CD4-positive, CD25-positive, alpha-beta regulatory T cell (primary cell): ENCODE data around the gene GALK1. TPM values are rescaled to one million over a fixed set of nuclear protein-coding genes. Genes with fewer than 3 reads are reported as not detected.
"Not testable (repeated sequence)": the region's sequence is repeated elsewhere in the genome, so short reads cannot be mapped to it uniquely, and the experiment has no call there.

Experiments
- ATAC-seq, 2 donors: fragments of 150-1000 bp; cut with Tn5 transposase; one replicate each; pipeline ENCODE4 v1.10.0; 2021; ENCODE audit warnings: low read depth in 2 of 2, moderate number of reproducible peaks in 2 of 2, moderate library complexity in 1 of 2
- DNase-seq, 3 donors: peaks; one replicate each; pipeline versions ENCODE4 v3.0.0 to v3.0.0-alpha.2; 2012 to 2022; ENCODE audit warnings: mixed read lengths in 1 of 3
- H3K27ac ChIP-seq: one replicate; pipeline ENCODE4 v1.7.0; 2013; ENCODE audit warnings: mild to moderate bottlenecking, low read length; ENCODE audit not compliant: insufficient read depth, poor library complexity, severe bottlenecking
- H3K27me3 ChIP-seq: one replicate; pipeline ENCODE4 v1.7.0; 2013; ENCODE audit warnings: low read length; ENCODE audit not compliant: control insufficient read depth, insufficient read depth
- H3K36me3 ChIP-seq: one replicate; pipeline ENCODE4 v1.7.0; 2013; ENCODE audit warnings: mild to moderate bottlenecking, low read length, moderate library complexity; ENCODE audit not compliant: control insufficient read depth, insufficient read depth
- H3K4me1 ChIP-seq: 2 replicates; pipeline ENCODE4 v1.7.0; 2013; ENCODE audit warnings: mild to moderate bottlenecking, low read length; ENCODE audit not compliant: insufficient read depth, control insufficient read depth, poor library complexity, severe bottlenecking
- H3K4me3 ChIP-seq: one replicate; pipeline ENCODE4 v1.7.0; 2013; ENCODE audit warnings: low read depth, mild to moderate bottlenecking, low read length, moderate library complexity
- H3K9me3 ChIP-seq, 2 experiments: 1 replicate in 1 of 2; 2 replicates in 1 of 2; pipeline ENCODE4 v1.7.0; 2013; ENCODE audit warnings: low read length in 2 of 2, mild to moderate bottlenecking in 1 of 2, moderate library complexity in 1 of 2; ENCODE audit not compliant: control insufficient read depth in 2 of 2
- H3K27ac Mint-ChIP-seq, 3 donors: one replicate each; pipeline ENCODE4 v1.8.0; 2020 to 2022; ENCODE audit warnings: mild to moderate bottlenecking in 3 of 3, mixed read lengths in 3 of 3, moderate library complexity in 2 of 3
- H3K27me3 Mint-ChIP-seq: one replicate; pipeline ENCODE4 v1.8.0; 2022; ENCODE audit warnings: mild to moderate bottlenecking, mixed read lengths
- H3K36me3 Mint-ChIP-seq: one replicate; pipeline ENCODE4 v1.8.0; 2020; ENCODE audit warnings: mixed read lengths
- H3K4me1 Mint-ChIP-seq, 4 donors: one replicate each; pipeline ENCODE4 v1.8.0; 2020 to 2022; ENCODE audit warnings: mixed read lengths in 4 of 4, mild to moderate bottlenecking in 1 of 4
- H3K4me3 Mint-ChIP-seq, 4 donors: one replicate each; pipeline ENCODE4 v1.8.0; 2020 to 2022; ENCODE audit warnings: mild to moderate bottlenecking in 4 of 4, mixed read lengths in 4 of 4, moderate library complexity in 3 of 4
- H3K9me3 Mint-ChIP-seq, 7 donors: one replicate each; pipeline ENCODE4 v1.8.0; 2020 to 2022; ENCODE audit warnings: mixed read lengths in 7 of 7, mild to moderate bottlenecking in 3 of 7, moderate library complexity in 2 of 7
- polyA plus RNA-seq, 4 donors: library from polyadenylated mRNA; unstranded; fragments of 300-500 nt; fragmentation: Illumina TruSeq; gene quantifications; one replicate each; pipeline ENCODE4 v1.2.3, GENCODE V29; 2021
- total RNA-seq: library from RNA; stranded (reverse); gene quantifications from one replicate; pipeline ENCODE4 v1.2.3, GENCODE V29; 2022

Gene GALK1
- total and polyA plus RNA-seq, 5 donors from 2014 or later, result 9.1 to 24.3 (median 19.6) TPM

DNA sequence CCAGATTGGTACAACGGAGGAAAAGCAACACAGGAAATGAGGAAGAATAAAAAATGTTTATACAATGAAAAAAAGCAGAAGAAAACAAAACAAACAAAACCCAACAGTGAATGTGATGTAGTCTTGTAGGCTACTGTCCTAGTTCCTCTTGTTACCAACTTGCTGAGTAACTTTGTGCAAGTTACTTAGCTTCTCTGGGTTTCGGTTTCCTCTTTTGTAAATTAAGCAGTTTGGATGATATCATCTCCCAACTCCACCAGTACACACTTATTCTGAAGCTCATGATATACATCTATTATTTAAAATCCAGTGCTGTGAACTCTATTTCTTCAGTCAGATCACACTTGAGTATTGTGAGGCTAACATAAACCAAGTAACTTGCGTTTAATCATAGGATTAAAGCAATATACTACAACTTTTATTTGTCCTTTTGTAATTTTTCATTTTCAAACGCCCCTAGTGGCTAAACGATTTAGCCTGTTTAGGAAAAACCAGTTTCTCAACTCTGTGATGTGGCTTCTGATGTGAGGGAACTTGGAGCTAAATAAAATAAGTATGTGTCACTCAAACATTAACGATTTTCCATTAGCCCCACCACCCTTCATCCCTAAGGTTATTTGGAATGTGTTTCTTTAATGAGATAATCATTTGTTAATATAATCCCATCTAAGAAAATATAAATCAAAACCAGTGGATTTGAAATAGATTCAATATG, 18.2 kb upstream of the GALK1 start:
- ATAC-seq (no peak), DNase-seq (peak in 2 of 3 donors; percentile 67 to 87)
- Mint-ChIP-seq H3K36me3 (peaks cover 10% of the 10 kb centered on the region), H3K4me1 (peaks cover 14 to 60% (median 43%) of the 10 kb centered on the region in 4 donors), H3K9me3 (peaks cover 0 to 3% (median 2%) of the 10 kb centered on the region in 7 donors), H3K27me3 (peaks cover 10% of the 10 kb centered on the region), H3K27ac (peak overlapping the region; percentile 99 to 100 (median 100)), H3K4me3 (peak overlapping the region; percentile 87 to 97 (median 96))
- peaks cover 59% of the 10 kb centered on the region for H3K4me1 ChIP-seq
- peak overlapping the region; percentile 93 for H3K4me3 ChIP-seq
- H3K36me3 ChIP-seq, result peaks cover 7% of the 10 kb centered on the region
- H3K27me3 ChIP-seq, result no peaks in the 10 kb centered on the region
- H3K27ac ChIP-seq, result peak overlapping the region; percentile 100
- no peaks in the 10 kb centered on the region for H3K9me3 ChIP-seq

DNA sequence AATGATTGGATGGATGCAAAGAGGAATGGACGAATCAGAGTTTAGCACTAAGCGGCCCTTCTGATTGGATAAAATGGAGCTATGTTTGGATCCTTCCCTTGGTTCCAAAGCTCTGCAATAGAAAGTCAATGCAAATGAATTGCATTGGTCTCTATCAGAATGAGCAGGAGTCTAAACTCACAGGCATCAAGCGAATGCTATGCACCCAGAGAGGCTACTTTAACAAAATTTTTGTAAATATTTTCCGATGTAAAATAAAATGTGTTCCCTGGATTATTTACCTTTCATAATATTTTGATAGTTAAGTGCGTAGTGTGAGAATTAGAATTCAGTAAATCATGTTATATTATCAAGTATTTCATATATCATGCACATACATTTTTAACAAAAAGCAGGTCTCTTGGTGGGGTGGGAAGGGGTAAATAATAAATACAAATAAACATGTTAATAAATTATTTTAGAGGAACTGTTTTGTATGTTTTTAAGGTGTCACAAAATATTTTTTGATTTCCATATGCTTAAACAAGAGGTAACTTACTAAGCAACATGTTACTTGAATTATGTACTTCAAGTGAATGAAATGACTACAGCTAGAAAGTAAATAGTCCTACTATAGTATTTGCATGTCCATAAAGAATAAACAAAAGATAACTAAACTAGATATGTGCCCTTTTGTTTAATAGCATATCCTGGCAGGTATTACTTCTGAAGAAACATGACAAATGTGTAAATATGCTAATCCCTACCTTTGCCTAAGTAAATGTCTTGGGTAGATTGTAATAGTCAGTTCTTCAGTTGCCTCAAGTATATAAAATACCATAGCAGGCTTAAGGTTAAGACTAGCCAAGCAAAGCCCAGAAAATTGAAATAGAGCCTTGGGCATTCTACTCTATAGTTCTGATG, 15.2 kb upstream of the GALK1 start:
- Histone ChIP-seq H3K36me3 (peaks cover 29% of the 10 kb centered on the region), H3K9me3 (no peaks in the 10 kb centered on the region), H3K27me3 (no peaks in the 10 kb centered on the region), H3K4me1 (peaks cover 62% of the 10 kb centered on the region), H3K4me3 (peak overlapping the region; percentile 56), H3K27ac (peak overlapping the region; percentile 99)
- Mint-ChIP-seq H3K27ac (peak overlapping the region; percentile 98 to 99 (median 98)), H3K4me1 (peaks cover 26 to 64% (median 45%) of the 10 kb centered on the region in 4 donors), H3K27me3 (peaks cover 10% of the 10 kb centered on the region), H3K9me3 (peaks cover 0 to 3% (median 2%) of the 10 kb centered on the region in 7 donors), H3K36me3 (peaks cover 33% of the 10 kb centered on the region), H3K4me3 (peak overlapping the region; percentile 93 to 98 (median 95))
- ATAC-seq (no peak), DNase-seq (no peak)

DNA sequence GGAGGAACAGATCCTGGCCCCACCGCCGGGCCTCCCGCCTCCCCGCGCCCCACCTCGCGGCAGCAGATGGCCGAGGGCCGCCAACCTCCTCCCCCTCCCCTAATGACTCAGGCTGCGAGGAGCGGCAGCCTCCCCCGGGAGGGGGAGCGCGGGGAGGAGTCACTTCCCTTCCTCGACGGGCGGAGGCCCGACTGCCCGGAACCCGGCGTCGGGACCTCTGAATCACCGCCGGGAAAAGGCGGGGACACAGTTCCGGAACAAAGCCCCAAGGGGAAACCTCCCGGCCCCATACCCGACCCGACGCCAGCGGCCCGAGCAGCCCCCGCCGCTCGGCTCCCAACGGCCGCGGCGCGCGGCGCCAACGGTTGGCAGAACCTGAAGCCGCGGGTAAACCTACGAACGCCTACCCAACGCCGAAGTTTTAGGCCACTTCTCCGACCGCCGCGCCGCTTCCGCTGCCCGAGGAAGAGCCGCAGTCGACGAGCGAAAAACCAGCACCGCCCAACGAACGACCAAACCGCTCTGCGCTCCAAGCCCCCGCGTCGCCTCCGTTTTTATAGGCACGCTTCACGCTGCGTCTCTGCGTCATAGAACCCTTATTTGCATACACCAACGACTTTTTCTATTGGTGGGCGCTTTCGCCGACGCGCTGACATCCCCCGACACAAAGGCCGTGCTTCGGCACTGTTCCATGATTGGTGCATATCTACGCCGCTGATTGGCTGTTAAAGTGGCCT, 14.4 kb upstream of the GALK1 start:
- H3K4me1 Mint-ChIP-seq, result peaks cover 26 to 62% (median 43%) of the 10 kb centered on the region in 4 donors
- peaks cover 7% of the 10 kb centered on the region for H3K27me3 Mint-ChIP-seq
- peaks cover 0 to 3% (median 2%) of the 10 kb centered on the region in 7 donors for H3K9me3 Mint-ChIP-seq
- H3K36me3 Mint-ChIP-seq, result peaks cover 33% of the 10 kb centered on the region
- no peaks in the 10 kb centered on the region for H3K9me3 ChIP-seq
- ATAC-seq, result peak; percentile 70 to 75
- H3K4me3 ChIP-seq, result peak overlapping the region; percentile 48
- H3K27ac ChIP-seq, result peak overlapping the region; percentile 99
- peak overlapping the region; percentile 95 to 98 (median 96) for H3K4me3 Mint-ChIP-seq
- peaks cover 58% of the 10 kb centered on the region for H3K4me1 ChIP-seq
- H3K27me3 ChIP-seq, result no peaks in the 10 kb centered on the region
- peaks cover 29% of the 10 kb centered on the region for H3K36me3 ChIP-seq
- H3K27ac Mint-ChIP-seq, result peak overlapping the region; percentile 98 to 99 (median 98)
- peak; percentile 92 to 99 (median 97) for DNase-seq

DNA sequence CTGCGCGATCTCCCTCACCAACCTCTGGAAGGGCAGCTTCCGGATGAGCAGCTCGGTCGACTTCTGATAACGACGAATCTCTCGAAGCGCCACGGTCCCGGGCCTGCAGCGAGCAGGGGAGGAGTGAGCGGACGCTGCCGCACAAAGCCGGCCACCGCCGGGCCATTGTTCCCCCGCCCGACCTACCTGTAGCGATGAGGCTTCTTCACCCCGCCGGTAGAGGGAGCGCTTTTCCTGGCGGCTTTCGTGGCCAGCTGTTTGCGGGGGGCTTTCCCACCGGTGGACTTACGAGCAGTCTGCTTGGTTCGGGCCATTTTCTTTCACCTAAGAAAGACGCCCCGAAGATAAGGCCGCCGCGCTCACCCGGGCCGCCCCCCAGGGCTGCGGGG, 13.9 kb upstream of the GALK1 start:
- peak; percentile 69 to 74 (median 69) for DNase-seq
- H3K4me3 Mint-ChIP-seq, result peak overlapping the region; percentile 95 to 98 (median 96)
- H3K4me1 Mint-ChIP-seq, result peaks cover 26 to 57% (median 40%) of the 10 kb centered on the region in 4 donors
- no peak for ATAC-seq
- peaks cover 33% of the 10 kb centered on the region for H3K36me3 Mint-ChIP-seq
- H3K27me3 ChIP-seq, result no peaks in the 10 kb centered on the region
- H3K27ac Mint-ChIP-seq, result peak overlapping the region; percentile 85 to 95 (median 91)
- H3K36me3 ChIP-seq, result peaks cover 29% of the 10 kb centered on the region
- H3K27me3 Mint-ChIP-seq, result peaks cover 6% of the 10 kb centered on the region
- no peaks in the 10 kb centered on the region for H3K9me3 ChIP-seq
- peaks cover 0 to 3% (median 2%) of the 10 kb centered on the region in 7 donors for H3K9me3 Mint-ChIP-seq
- peak overlapping the region; percentile 99 for H3K27ac ChIP-seq
- H3K4me1 ChIP-seq, result peaks cover 52% of the 10 kb centered on the region
- H3K4me3 ChIP-seq, result peak overlapping the region; percentile 92

DNA sequence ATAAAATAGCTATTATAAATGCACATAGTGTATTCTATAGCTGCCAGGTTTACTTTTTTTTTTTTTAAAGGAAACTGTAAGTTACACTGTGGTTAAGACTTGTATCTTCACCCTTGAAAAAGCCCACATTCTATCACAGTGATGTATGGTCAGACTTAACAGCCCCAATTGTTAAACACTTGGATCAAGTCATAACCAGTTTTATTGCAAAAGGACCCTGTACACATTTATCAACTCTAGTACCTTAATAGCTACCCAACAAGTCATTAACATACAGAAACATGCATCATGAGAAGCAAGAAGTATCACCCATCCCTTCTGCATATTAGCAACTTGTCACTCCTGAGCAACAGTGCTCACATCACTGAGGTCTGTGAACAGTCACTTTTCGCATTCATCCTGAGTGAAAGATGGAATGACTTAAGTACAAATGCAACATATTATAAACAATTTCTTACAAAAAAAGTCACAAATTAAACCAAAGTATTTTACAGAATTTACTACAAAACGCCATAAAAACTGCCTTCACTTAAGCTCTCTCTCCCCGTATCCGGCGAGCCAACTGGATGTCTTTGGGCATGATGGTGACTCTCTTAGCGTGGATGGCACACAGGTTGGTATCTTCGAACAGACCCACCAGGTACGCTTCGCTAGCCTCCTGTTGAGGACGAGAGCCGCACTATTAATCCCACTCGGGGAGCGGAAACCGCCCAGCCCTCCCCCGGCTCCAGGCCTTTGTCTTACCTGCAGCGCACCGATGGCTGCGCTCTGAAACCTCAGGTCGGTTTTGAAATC, 13.3 kb upstream of the GALK1 start:
- Mint-ChIP-seq H3K4me3 (peak overlapping the region; percentile 95 to 98 (median 96)), H3K4me1 (peaks cover 24 to 51% (median 37%) of the 10 kb centered on the region in 4 donors), H3K36me3 (peaks cover 33% of the 10 kb centered on the region), H3K27ac (peak overlapping the region; percentile 85 to 95 (median 91))
- Histone ChIP-seq H3K4me1 (peaks cover 46% of the 10 kb centered on the region), H3K27ac (peak overlapping the region; percentile 99), H3K36me3 (peaks cover 29% of the 10 kb centered on the region), H3K4me3 (peak overlapping the region; percentile 92)
- not testable (repeated sequence) for H3K9me3 Mint-ChIP-seq, H3K27me3 Mint-ChIP-seq, ATAC-seq, H3K9me3 ChIP-seq, H3K27me3 ChIP-seq
- peak in 1 of 3 donors; percentile 62 for DNase-seq

DNA sequence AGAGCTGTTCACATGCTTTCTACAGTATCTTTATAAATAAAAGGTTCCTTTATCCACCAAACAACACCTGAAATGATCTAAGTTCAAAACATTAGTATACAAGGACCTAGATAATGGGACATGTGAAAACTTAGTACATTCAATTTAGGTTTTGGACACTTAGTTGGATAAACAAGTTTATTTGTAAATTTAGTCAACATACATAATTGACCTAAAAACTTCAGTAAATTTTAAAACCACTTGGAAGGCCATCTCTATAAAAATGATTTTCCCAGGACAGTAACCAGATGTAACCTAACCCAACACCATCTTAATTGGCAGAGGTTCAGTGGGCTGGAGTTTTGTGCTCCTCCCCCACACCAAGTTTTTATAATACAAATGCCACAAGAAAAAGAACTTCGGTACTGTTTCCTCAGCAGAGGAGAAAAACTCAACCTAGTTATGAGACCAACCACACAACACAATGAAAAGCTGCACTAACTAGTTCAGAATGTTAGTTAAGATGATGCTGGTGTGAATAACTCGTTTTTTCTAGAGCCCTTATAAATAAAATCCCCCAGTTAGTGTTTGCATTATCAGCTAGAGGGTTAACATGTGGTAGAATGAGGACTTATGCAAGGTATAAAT, 12.4 kb upstream of the GALK1 start:
- Mint-ChIP-seq H3K27me3 (peaks cover 6% of the 10 kb centered on the region), H3K9me3 (peaks cover 0 to 3% (median 2%) of the 10 kb centered on the region in 7 donors), H3K36me3 (peaks cover 33% of the 10 kb centered on the region), H3K4me3 (peak overlapping the region; percentile 95 to 98 (median 96)), H3K4me1 (peaks cover 19 to 47% (median 31%) of the 10 kb centered on the region in 4 donors), H3K27ac (peak overlapping the region in 2 of 3 donors; percentile 77 to 95)
- Histone ChIP-seq H3K4me3 (peak overlapping the region; percentile 92), H3K36me3 (peaks cover 29% of the 10 kb centered on the region), H3K27me3 (no peaks in the 10 kb centered on the region), H3K27ac (peak overlapping the region; percentile 99), H3K9me3 (no peaks in the 10 kb centered on the region), H3K4me1 (peaks cover 38% of the 10 kb centered on the region)
- no peak for DNase-seq
- no peak for ATAC-seq
